GM18508 (cell line): ENCODE results near the gene OMD.
"Not testable (repeated sequence)": the region's sequence is repeated elsewhere in the genome, so short reads cannot be mapped to it uniquely, and the experiment has no call there.

Experiments
- ATAC-seq: cut with Tn5 transposase; IDR thresholded peaks from one replicate; pipeline ENCODE4 v1.9.1; 2021; ENCODE audit warnings: moderate number of reproducible peaks; ENCODE audit not compliant: insufficient read depth, unreplicated experiment

The OMD gene

DNA sequence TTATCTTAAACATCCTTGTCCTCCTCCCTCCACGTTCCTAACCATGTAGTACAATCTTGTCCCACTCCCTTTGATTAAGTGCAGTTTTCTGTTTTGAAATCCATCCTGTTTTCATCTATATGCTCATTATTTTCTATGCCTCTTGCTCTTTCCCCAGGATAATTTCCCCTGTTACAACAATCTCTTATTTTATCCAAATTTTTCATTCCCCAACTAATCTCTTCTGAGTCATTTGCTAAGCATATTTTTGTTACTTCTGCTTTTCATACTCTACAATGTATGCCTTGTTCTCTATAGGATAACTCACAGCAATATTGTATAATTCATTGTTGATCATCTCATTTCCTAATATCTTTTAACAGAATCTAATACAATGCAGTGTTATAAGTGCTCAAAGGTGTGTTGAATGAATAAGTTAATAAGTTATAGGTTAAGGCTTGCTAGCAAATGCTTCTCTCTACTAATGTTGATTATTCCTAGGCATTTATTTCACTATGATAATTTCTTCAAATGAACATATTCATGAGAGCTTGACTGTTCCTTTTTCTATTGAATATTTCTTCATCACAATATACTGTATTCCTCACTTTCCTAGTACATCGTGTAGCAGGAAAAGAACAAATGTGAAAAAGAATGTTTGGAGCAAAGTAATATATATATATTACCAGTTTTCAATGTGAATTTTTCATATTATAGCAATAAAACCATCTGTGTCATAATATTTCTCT is 1.5 kb downstream of the OMD start:
- no peak for ATAC-seq

DNA sequence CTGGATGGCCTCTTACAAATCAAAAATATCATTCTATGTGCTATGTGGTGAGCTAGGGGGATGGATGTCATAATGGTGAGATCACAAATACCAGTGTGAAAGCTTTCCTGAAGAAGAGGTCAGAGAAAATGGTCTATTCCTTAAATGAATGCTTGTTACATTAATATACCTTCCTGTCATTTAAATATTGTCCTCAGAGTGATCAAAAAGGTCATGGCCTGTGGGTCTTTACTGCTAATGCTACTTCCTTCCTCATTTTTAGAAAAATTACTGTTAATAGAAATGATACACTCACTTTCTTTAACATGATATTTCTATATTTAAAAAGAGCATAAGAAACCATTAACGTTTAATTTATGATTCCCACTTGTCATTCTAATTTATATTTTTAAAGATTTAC is 9.7 kb downstream of the OMD start:
- no peak for ATAC-seq

GRCh38 chr9:92411157-92411556 is 13.1 kb downstream of the OMD start:
- not testable (repeated sequence) for ATAC-seq

DNA sequence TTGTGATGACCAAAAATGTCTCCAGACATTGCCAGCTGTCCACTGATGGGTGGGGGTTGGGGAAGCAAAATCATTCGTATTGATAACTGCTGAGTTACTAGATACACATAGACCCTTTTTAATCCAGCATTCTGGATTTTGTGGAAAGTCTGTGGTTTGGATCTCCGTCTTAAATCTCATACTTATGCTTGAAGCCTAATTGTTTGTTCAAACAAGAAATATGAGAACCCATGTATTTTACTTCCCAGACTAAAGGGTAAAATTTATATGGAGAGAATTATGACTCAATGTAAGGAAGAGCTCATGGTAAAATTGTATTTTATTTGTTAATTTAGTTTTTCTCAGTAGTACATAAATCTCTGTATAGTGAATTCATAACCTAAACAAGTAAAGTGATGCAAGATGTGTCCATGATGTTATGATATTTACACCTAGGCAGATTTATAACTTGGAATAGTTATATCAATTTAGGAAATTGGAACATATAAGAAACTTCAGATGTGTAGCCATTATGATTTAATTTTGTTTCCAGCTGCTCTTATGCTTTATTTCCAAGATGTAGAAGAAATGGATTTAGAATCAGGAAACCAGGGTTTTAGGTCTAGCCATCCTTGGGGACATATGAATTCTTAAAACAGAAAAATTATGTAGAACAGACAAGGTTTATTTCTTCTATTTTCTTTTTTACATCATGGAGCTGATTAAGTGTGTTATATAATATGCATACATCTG is 15.4 kb downstream of the OMD start:
- ATAC-seq = no peak

- no peak for ATAC-seq
Measured at GRCh38 chr9:92407818-92408217, 16.5 kb downstream of the OMD start.

GRCh38 chr9:92406477-92406876 is 17.8 kb downstream of the OMD start:
- no peak for ATAC-seq

- ATAC-seq = no peak
Measured at GRCh38 chr9:92405818-92406217, 18.5 kb downstream of the OMD start.

GRCh38 chr9:92404042-92404836 is 20.0 kb downstream of the OMD start, which contains the start of gene OGN:
OGN (minus strand) TSS chr9:92404578; CDS start chr9:92403407, 1,171 bp downstream.
- ATAC-seq = no peak

GRCh38 chr9:92402826-92403745 is 21.2 kb downstream of the OMD start:
- no peak for ATAC-seq

- no peak for ATAC-seq
Measured at GRCh38 chr9:92402360-92402759, 21.9 kb downstream of the OMD start.

DNA sequence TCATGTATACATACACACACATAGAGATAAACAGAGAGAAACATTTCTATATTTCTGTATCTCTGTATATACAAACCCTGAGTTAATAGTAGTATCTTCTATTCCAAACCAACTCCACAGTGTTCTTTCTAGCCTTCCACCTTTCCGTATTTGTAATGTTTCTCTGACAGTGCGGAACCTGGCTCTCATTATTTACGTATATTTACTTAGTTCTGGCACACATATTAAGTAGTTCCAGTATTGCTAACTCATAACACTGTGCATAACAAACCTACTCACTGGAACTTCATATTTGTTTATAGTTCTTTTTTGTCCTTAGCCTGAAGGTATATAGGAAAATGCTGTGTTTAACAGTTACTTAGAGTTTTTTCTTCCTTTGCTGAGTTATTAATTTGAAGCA is 26.4 kb downstream of the OMD start:
- ATAC-seq = no peak

DNA sequence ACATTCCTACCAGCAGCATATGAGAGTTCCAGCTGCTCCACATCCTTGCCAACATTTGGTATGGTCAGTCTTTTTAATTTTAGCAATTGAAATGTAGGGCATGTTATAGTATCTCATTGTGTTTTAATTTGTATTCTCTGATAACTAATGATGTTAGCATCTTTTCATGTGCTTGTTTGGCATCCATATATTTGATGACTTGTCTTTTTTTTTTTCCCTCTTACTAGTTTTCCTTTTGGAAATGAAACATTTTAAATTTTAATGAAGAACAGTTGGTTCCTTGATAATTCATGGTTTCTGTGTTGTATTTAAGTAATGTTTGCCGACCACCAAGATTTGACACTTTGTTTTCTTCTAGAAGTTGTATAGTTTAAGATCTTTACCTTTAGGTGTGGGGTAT is 28.7 kb downstream of the OMD start:
- no peak for ATAC-seq

DNA sequence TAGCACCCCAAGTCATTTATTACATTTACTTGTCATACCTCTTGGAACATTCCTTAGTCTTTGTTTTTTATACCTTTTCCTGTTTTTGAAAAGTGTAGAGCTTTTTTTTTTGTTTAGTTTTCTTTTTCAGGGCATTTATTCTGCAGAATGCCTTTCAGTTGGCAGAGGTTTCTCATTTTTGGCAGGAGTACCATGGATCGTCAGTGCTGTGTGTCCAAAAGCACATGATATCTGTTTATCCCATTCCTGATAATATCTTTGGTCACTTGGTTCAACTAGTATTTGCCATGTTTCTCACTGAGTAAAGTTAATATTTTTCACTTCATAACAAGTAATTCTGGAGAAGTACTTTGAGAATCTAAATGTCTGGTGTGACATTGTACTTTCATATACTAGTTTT is 30.6 kb downstream of the OMD start:
- ATAC-seq = no peak

DNA sequence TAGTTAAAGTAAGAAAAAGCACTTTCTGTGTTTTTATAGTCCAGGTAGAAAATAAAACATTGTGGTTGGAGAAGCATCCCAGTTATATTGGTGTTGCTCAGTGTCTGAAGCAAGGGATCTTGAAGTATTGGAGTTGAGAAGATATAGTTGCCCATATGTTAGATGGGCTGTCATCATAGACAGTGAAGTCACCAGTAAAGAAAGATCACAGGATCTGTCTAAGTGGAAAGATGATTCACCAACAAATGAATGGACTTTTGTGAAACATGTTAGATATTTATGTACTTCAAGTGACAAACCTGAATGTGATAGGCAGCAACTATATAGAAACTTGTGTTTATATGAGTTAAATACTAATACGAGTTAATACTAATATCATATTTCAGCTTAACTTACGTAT is 31.6 kb downstream of the OMD start:
- ATAC-seq = no peak

DNA sequence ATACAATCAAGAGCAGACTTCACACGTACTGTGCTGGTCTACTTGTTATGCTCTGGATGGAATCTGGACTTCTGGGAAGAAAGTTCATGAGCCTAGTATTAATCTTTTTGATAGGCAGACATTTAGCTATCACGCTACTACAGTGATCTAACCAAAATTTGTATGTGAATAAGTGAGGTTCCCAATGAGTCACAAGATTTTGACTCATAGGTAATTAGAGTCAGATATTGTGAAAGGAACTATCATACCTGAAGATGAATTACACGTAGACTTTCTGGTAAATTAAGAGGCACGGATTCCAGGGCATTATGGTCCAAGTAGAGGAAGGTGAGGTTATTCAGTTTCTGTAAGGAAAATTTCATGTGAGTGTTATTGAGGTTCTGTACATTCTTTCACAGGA is 38.3 kb downstream of the OMD start:
- no peak for ATAC-seq

- ATAC-seq = no peak
Measured at GRCh38 chr9:92385477-92385876, 38.8 kb downstream of the OMD start.

- no peak for ATAC-seq
Measured at GRCh38 chr9:92385001-92385400, 39.3 kb downstream of the OMD start.

- ATAC-seq = no peak
Measured at GRCh38 chr9:92384375-92384774, 39.9 kb downstream of the OMD start.

GRCh38 chr9:92381775-92382174 is 42.5 kb downstream of the OMD start:
- ATAC-seq = no peak

GRCh38 chr9:92380603-92381002 is 43.7 kb downstream of the OMD start:
- no peak for ATAC-seq
